Islet of Langerhans (tissue), 1 donor: ENCODE data around the gene ATRIP.
A peak's percentile ranks its signal among the peaks of the same experiment; 100 is the strongest.
"Not testable (repeated sequence)": the region's sequence is repeated elsewhere in the genome, so short reads cannot be mapped to it uniquely, and the experiment has no call there.

Experiments
- FAIRE-seq: peaks from one replicate; lab custom pipeline; 2011; peaks lifted over from hg19 to GRCh38; lab: Jason Lieb, UNC

The ATRIP gene

DNA sequence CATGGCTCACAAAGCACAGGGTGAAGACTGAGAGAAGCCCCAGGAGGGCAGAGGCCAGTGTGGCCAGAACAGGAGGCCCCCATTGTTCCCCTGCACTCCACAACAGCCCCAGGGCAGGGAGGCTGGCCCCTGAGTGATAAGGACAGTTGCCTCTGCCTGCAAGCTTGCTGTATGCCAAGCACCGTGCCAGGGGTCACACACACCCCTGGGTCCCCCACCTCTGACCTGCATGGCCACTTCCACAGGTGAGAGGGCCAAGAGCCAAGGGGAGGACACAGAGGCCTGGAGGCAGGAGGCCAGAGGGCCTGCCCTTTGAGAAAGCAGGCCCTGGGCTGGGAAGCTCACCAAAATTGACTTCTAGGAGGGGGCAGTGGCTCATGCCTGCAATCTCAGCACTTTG is 23.7 kb downstream of the ATRIP start:
- no peak for FAIRE-seq

DNA sequence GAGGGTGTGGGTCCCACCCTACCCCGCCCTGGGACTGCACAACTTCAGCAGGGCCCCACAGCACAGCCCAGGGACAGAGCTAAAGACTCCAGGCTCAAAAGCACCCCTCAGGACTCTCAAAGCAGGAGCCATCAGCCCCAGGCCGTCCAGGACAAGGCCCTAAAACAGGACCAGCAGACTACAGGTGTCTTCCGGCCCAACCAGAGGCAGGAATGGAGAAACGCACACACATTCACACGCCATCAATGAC is 26.1 kb downstream of the ATRIP start:
- FAIRE-seq = no peak

DNA sequence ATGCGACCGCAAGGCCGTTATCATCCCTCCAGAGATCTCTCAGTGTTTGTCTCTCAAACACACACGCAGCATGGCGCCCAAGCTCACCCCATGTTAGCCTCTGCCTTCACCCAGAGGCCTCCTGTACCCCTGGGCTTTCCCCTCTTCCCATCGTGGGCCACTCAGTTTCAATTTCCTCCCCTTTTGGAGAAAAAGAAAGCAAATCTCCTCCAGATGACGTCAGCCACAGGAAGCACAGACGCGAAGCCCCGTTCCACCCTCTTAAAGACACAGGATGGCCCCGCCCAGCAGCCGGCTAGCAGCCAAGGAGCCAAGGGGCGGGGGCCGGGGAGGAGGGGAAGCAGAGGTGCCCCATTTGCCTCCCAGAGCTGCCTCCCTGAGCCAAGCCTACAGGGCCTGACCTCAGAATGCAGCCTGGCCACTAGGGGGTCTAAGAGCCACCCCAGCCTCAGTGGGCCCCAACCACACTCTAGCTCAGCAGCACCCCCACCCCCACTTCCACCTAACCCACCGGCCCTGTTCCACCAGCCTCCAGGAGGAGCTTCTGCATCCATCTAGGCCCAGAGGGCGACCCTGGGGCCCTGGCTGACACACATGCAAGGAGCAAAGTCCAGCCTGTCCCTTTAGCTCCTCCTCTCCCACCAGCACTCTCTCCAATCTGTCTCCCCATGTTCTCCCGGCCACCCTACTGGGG is 26.5 kb downstream of the ATRIP start:
- peak; percentile 56 for FAIRE-seq

DNA sequence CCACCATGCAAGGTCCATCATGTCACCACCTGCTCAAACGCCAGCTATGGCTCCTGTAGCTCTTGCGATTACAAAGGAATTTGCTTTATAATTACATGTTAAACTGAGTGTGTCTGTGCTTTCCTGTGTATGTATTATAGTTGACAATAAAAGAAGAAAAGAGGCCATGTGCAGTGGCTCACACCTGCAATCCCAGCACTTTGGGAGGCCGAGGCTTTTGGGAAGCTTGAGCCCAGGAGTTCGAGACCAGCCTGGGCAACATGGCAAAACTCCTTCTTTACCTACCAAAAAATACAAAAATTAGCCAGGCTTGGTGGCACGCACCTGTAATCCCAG is 27.0 kb downstream of the ATRIP start:
- no peak for FAIRE-seq

DNA sequence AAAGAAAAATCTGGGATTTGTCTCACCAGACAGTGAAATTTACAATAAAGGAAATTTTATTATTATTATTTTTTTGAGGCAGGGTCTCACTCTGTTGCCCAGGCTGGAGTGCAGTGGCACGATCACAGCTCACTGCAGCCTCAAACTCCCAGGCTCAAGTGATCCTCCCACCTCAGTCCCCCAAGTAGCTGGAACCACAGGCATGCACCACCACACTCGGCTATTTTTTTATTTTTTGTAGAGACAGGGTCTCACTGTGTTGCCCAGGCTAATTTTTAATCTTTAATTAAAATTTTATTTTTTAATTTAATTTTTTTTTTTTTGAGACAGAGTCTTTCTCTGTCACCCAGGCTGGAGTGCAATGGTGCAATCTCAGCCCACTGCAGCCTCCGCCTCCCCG is 27.5 kb downstream of the ATRIP start:
- FAIRE-seq = not testable (repeated sequence)

DNA sequence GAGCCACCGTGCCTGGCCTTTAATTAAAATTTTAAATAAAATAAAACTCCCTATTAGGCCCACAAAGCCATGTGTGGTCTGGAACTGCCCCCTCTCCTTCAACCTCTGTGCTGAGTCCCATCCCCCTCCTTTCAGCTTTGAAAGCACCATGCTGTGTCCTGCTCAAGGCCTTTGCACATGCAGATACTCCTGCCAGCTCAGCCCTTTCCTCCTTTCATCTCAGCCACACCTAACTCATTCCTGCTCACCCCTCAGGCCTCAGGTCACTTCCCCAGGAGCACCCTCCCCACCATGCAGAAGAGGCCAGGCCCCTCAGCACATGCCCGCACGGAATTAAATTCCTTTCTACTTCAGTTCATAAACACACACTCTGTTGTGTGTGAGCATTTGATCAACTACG is 28.1 kb downstream of the ATRIP start:
- FAIRE-seq = no peak

DNA sequence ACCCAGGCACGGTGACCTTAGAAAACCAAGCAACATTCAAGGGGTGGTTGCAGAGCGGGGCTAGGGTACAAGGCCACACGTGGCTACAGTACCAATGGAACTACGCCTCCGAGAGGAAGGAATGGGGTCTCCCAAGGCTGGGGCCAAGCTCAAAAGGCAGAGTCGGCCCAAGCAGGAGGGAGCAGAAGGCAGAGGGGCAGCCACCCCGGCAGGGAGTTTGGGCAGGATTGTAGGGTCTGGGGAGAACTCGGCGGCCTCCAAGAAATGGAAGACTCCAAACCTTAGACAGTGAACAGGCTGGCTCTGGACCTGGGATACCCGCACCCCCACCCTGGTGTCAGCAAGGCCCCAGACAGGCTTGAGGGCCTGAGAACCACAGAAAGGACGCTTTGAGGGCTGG is 28.7 kb downstream of the ATRIP start:
- FAIRE-seq = no peak

DNA sequence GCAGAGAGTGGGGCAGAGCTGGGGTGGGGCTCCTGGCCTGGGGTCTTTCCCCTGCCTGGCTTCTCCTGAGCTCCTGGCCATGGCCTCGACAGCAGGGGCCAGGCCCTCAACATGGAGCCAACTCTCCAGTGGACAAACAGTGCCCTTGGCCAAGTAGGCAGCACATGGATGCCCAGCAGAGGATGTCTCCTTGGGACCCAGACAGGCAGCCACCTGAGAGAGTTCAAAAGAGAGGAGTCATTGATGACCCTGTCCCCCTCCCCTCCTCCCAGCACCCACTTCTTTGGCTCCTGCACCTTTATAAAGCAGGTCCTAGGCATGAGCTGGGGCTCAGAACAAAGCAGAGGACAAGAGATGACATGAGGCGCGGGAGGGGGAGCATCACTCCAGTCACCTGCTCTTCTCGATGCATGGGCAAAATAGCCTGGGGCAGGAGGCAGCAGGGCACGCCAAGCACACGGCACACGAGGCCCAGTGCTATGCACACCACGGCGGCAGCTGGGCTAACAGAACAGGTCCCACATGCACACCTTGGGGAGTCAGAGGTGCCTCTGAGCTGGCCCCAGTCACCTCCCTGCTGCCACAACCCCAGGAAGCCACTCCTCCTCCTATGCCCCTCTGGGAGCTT is 30.0 kb downstream of the ATRIP start:
- FAIRE-seq = no peak

DNA sequence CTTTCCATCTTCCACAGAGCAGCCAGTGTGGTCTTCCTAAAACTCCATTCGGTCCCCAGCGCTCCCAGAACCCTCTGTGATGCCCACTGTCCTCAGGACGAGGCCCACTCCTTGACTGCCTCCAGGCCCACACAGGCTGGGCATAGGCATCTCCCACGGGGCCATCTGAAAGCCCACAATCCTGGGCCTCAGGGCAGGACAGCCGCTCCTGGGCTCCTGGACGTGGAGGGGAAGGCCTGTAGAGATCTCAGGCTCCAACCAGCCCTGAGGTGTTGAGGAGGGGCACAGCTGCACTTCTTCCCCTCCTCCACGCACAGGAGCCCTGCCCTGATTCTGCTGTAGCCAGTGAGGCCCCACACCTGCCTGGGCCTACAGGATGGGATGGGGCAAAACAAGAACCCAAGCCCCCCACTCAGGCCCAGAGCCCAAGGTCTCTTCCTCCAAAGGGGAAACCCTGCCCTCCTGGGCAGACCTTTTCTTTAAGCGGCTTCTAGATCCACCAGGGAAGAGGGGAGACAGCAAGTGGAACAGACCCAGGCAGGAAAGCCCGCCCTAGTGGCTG is 31.5 kb downstream of the ATRIP start:
- FAIRE-seq = no peak

DNA sequence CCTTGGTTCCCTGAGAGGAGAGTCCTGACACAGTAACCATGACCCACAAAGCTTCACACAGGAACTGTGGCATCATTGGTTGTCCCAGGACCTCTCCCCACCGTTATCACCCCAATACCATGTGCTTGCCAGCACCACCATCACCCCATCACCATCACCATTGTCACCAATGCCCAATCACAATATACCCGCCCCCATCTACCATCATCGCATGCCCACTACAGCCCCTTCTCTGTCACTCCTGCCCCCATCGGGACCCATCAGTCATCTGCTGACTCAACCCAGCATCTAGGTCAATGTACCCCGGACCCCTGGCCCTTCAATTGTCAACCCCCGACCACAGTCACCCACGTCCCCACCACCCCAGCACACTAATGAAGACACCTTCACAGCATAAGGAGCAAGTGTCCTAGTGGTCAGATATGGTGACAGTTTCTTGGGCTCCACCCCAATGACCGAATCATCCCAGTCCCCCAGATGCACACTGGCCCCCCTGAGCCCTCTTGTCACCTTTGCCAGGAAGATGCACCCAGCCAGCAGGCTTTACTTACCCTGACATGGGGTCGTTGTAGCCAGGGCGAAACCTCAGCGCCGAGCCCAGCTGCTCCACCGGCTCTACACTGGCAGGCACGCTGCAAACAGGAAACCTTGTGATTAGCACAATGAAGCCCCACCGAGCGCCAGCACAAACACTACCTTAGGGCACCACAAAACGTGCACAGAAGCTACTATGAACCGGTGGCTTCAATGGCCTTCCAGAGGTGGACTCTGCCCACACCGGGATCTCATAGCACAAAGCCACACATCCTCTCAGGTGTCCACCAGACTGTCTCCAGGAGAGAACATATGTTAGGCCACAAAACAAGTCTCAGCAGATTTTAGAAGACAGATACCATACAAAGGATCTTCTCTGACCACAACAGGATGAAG is 32.4 kb downstream of the ATRIP start:
- FAIRE-seq = no peak

DNA sequence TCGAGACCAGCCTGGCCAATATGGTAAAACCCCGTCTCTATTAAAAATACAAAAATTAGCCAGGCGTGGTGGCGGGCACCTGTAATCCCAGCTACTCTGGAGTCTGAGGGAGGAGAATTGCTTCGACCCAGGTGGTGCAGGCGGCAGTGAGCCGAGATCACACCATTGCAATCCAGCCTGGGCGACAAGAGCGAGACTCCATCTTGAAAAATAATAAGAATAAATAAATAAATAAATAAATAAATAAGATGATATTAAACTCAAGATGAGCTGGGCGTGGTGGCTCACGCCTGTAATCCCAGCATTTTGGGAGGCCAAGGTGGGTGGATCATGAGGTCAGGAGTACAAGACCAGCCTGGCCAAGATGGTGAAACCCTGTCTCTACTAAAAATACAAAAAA is 34.4 kb downstream of the ATRIP start:
- FAIRE-seq = not testable (repeated sequence)

DNA sequence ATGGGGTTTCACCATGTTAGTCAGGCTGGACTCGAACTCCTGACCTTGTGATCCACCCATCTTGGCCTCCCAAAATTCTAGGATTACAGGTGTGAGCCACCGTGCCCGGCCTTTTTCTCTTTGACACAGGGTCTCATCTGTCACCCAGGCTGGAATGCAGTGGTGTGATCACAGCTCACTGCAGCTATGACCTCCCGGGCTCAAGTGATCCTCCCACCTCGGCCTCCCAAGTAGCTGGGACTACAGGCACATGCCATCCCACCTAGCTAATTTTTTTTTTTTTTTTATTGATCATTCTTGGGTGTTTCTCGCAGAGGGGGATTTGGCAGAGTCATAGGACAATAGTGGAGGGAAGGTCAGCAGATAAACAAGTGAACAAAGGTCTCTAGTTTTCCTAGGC is 36.3 kb downstream of the ATRIP start:
- not testable (repeated sequence) for FAIRE-seq

DNA sequence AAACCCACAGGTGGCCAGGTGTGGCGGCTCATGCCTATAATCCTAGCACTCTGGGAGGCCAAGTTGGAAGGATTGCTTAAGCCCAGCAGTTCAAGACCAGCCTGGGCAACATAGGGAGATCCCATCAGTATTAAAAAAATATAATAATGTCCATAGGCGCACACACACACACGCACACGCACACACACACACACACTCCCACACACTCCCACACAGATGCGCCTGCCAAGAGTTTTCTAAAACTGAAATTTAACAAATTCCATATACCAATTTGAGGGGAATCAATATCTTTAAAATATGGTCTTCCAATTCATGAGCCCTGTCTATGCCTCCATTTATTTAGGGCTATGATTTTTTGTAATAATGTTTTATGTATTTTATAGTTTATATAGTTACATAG is 40.4 kb downstream of the ATRIP start:
- FAIRE-seq = no peak

DNA sequence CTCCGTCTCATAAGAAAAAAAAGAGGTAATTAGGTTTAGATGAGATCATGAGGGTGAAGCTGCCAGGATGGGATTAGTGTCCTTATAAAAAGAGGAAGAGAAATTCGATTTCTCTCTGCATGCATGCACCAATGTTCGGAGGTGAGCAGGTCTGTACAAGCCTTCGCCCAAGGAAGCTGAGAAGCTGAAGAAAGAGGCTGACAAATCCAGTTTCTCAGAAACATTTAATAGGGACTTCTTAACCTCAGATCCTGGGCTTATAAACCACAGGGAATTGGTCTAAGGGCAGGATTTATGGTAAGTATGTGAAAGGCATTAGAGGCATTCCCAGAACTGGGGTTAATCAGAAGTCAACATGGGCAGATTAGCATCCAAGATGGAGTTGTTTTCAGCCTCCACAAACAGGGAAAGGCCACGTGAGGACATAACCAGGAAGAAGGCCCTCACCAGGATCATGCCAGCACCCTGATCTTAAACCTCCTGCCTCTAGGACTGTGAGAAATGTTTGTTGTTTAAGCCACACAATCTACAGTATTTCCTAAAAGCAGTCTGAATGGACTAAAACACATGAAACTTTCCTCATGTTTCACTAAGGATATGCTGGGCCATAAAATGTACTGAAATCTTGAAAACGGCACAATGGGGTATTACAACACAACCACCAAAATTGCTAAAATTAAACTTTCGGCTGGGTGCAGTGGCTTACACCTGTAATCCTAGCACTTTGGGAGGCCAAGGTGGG is 46.1 kb downstream of the ATRIP start:
- no peak for FAIRE-seq

DNA sequence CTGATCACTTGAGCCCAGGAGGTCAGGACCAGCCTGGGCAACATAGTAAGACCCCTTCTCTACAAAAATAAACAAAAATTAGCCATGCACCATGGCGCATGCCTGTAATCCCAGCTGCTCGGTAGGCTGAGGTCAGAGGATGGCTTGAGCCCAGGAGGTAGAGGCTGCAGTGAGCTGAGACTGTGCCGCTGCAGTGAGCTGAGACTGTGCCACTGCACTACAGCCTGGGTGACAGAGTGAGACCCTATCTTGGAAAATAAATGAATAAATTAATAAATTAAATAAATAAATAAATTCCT is 46.6 kb downstream of the ATRIP start:
- no peak for FAIRE-seq

DNA sequence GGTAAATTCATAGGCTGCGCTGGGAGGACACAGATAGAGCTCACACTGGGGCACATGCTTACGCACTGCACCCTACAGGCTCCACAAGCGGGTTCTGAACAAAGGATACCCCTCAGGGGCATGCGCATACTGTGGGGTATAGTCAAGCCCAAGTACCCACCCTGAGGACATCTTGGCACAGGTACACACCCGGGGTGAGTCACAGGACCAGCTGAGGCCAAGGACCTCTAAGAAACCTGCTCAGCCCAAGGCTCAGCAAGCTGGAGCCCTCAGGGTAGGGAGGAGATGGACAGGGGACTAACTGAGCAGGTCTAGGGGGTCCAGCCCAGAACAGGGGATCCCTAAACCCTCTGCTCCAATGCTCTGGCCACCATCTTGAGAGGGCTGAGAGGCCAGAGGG is 54.1 kb downstream of the ATRIP start:
- FAIRE-seq = no peak

DNA sequence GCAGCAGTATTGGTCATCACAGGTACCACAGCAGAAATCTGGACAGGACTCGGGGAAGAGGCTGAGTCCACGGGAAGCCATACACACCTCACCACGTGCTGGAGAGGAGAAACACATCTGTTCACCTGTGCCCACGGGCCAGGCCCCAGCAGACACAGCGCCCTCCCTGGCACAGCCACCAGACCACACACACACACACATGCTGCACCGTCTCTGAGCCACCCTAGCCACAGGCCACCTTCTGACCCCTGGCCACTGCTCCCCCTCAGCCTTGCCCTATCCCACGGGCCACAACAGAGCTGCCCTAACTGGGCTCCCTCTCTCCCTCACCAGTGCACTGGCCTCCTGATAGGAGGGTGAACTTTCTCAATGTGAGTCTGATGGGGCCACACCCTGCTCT is 54.7 kb downstream of the ATRIP start:
- FAIRE-seq = no peak

DNA sequence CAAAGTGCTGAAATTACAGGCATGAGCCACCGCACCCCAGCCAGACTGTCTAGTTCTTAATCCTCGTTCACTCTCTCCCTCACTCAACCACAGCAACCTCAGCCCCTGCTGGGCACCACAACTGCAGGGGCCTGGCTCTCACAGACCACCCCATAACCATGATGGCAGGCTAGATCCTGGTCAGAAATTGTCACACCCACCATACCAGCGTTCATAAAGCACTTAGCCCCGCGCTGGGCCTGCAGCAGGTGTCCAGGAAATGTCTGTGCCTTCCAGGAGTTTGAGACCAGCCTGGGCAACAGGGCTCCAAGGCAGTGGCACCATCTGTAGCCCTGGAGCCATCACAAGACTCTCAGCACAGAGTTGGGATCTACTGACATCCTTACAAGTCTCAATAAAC is 55.6 kb downstream of the ATRIP start:
- no peak for FAIRE-seq

DNA sequence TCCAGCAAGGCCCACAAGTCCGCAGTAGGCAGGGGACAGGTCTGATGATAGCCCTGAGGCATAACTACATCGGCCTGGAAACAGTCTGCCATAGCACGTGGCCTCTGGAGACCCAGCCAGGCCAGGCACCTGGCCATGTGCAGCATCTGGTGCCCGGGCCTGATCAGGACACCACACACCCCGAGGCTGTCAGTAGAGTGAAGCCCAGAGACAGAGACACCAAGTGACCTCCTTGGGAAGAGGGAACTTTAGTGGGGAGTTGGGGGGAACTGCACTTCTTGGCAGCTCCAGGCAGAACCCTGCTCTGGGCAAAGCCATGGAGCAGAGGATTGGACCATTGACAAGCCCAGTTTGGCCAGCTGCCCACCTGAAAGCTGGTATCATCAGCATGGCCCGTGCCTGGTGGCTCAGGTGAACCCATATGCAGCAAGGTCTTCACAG is 56.2 kb downstream of the ATRIP start:
- no peak for FAIRE-seq

DNA sequence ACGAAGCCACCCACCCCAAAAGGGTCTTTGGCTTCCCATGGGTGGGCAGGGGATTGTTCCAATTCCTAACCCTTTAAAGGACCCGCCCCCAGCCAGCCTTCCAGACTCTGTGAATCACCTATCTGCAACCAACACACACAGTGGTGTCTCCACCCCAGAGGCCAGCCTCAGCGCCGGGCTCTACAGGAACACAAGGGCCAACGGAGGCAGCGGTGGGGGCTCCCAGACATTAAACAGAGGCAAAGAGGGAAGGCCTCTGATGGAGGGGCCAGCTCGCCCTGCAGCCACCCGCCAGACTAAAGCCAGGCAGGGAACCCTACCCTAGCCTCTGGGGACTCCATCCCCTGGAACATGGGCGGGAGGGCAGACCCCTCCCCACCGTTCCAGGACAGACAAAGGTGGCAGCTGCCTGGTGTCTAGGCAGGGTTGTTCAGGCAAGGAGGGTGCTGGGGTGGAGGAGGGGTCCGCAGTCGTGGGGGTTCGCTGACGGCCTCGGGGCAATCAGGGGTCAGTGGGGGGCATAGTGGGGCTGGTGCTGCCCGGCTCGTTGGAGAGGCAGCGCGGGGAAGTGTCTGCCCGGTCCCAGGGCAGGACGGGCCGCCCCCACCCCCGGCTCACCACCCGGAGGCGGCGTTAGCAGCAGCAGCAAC is 57.0 kb downstream of the ATRIP start:
- no peak for FAIRE-seq

DNA sequence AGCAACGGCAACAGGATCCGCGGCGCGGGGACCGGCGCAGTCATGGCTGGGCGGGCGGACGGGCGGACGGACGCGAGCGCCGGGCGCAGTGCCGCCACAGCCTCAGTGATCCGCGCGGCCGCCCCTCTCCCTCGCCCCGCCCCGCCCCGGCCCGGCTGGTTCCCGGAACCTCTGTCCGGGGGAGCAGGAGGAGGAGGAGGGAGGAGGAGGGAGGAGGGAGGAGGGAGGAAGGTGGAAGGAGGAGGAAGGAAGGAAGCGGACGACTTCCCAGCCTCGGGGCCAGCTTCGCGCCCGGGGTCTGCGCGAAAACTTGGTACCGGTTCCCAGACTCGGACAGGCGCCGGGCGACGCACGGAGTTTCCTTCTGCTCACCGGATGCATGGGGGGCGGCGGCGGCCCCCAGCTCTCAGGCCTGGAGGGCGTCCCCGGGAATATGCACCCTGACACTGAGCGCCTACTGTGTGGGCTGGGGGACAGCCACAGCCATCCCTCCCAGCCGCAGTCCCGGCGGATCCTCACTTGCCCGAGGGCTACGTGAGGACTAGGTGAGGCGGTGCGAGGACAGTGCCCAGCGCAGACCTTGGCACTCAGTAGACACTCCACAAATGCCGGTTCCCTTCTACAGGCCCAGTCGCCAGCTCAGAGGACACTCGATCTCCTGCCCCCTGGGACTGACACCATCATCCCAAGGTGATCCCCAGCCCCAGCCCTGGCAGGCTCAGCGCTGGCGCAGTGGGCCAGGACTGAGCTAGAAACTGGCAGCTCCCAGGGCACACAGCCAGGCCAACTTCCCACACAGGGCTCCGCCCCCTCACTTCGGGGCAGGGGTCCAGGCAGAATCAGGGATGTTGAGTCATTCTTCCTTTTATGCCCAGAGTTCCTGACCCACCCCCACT is 57.8 kb downstream of the ATRIP start, which contains the start of gene SHISA5:
TSS of gene SHISA5 (minus strand) at position 124 of the 896 bp plus-strand sequence. CDS start at position 44, 80 bp downstream.
- no peak for FAIRE-seq
